ENCODE data around the gene URAD.

URAD gene

GRCh38 chr13:27997904-27998522, 9.5 kb upstream of the URAD start:
- no peak for DNase-seq

- DNase-seq = no peak
These were observed 3.4 kb upstream of the URAD start for GRCh38 chr13:27991881-27992280.

- no peak for DNase-seq
These were observed 2.9 kb downstream of the URAD start for GRCh38 chr13:27985600-27985999.

GRCh38 chr13:27982361-27982760, 6.1 kb downstream of the URAD start:
- DNase-seq = no peak

GRCh38 chr13:27981006-27981708, 7.3 kb downstream of the URAD start:
- no peak for DNase-seq

GRCh38 chr13:27980280-27980998, 8.1 kb downstream of the URAD start:
- DNase-seq = no peak

GRCh38 chr13:27979765-27980279, 8.7 kb downstream of the URAD start:
- no peak for DNase-seq

GRCh38 chr13:27979001-27979643, 9.4 kb downstream of the URAD start:
- DNase-seq = no peak

GRCh38 chr13:27978301-27978968, 10.1 kb downstream of the URAD start:
- no peak for DNase-seq

GRCh38 chr13:27977476-27978300, 10.8 kb downstream of the URAD start:
- DNase-seq = no peak

- no peak for DNase-seq
These were observed 12.0 kb downstream of the URAD start for GRCh38 chr13:27976362-27977091.

- DNase-seq = no peak
These were observed 12.7 kb downstream of the URAD start for GRCh38 chr13:27975564-27976361.

GRCh38 chr13:27973961-27974662, 14.4 kb downstream of the URAD start:
- DNase-seq = no peak

GRCh38 chr13:27973291-27973690, 15.2 kb downstream of the URAD start:
- DNase-seq = no peak

- DNase-seq = no peak
These were observed 16.0 kb downstream of the URAD start for GRCh38 chr13:27972478-27972820.

- DNase-seq = no peak
These were observed 16.6 kb downstream of the URAD start for GRCh38 chr13:27971776-27972477.

GRCh38 chr13:27971236-27971645, 17.3 kb downstream of the URAD start:
- no peak for DNase-seq

GRCh38 chr13:27970382-27971235, 17.9 kb downstream of the URAD start:
- no peak for DNase-seq
